Endothelial cell of umbilical vein (primary cell): ENCODE measurements around the gene MTMR6. TPM values are rescaled to one million over a fixed set of nuclear protein-coding genes. Genes with fewer than 3 reads are reported as not detected.

Experiments used
- BruUV-seq: library from RNA; stranded (reverse); fragments of 400-500 nt; replicated peaks from 2 replicates; lab custom pipeline; 2021; lab: Mats Ljungman, UMichigan
- CTCF ChIA-PET: fragments of 300-600, 350-600 bp; sonication (Branson Sonifier 250); formaldehyde crosslinking; loops from one replicate; lab custom pipeline; 2021; ENCODE audit warnings: antibody characterized with exemption, inconsistent platforms; lab: Charles Lee
- POLR2A ChIA-PET: fragments of 300-600, 350-600 bp; sonication (Branson Sonifier 250); formaldehyde crosslinking; loops from one replicate; lab custom pipeline; 2021; ENCODE audit warnings: antibody characterized with exemption, inconsistent platforms; lab: Charles Lee
- DNase-seq: peaks from one replicate; pipeline ENCODE4 v3.0.0-alpha.2; 2011; ENCODE audit warnings: low read depth, low spot score
- FAIRE-seq: peaks from 2 replicates; lab custom pipeline; 2011; peaks lifted over from hg19 to GRCh38; lab: Jason Lieb, UNC
- H2AFZ ChIP-seq: 2 replicates; pipeline ENCODE4 v1.6.0; 2012; ENCODE audit warnings: low read depth, low read length, control low read depth, inconsistent platforms
- H3K27ac ChIP-seq: 2 replicates; pipeline ENCODE4 v1.5.1; 2011; ENCODE audit warnings: low read depth, mild to moderate bottlenecking, control low read depth, low read length, moderate library complexity; ENCODE audit not compliant: insufficient read depth
- H3K27me3 ChIP-seq, 2 experiments: 2 replicates each; pipeline versions ENCODE4 v1.6.0 to v1.6.1; 2011; ENCODE audit warnings: low read length in 2 of 2, mixed read lengths in 1 of 2; ENCODE audit not compliant: control insufficient read depth in 2 of 2, insufficient read depth in 2 of 2
- H3K36me3 ChIP-seq, 2 experiments: 2 replicates in 1 of 2; 3 replicates in 1 of 2; pipeline ENCODE4 v1.5.1; 2011; ENCODE audit warnings: low read length in 2 of 2, mild to moderate bottlenecking in 1 of 2, moderate library complexity in 1 of 2; ENCODE audit not compliant: control insufficient read depth in 2 of 2, insufficient read depth in 2 of 2; ENCODE audit errors: extremely low read depth in 1 of 2
- H3K4me1 ChIP-seq: 3 replicates; pipeline ENCODE4 v1.5.1; 2011; ENCODE audit warnings: mild to moderate bottlenecking, low read length; ENCODE audit not compliant: control insufficient read depth, insufficient read depth; ENCODE audit errors: extremely low read depth
- H3K4me2 ChIP-seq: 2 replicates; pipeline ENCODE4 v1.6.1; 2011; ENCODE audit warnings: low read length, control low read depth, mixed read lengths; ENCODE audit not compliant: insufficient read depth
- H3K4me3 ChIP-seq, 3 experiments: fragments of 200-600 bp in 1 of 3; sonication (generic), shearing (Covaris generic) in 1 of 3; replicated peaks in 1 of 3; 2 replicates each; pipeline ENCODE4 v1.5.1; 2011 to 2016; ENCODE audit warnings: control low read depth in 3 of 3, low read length in 3 of 3, mild to moderate bottlenecking in 2 of 3, inconsistent platforms in 1 of 3, low read depth in 1 of 3, moderate library complexity in 1 of 3; ENCODE audit not compliant: insufficient read depth in 1 of 3
- H3K79me2 ChIP-seq: 2 replicates; pipeline ENCODE4 v1.6.0; 2012; ENCODE audit warnings: low read length, inconsistent platforms; ENCODE audit not compliant: control insufficient read depth, insufficient read depth
- H3K9ac ChIP-seq: replicated peaks from 2 replicates; pipeline ENCODE3; 2011; ENCODE audit warnings: low read length, control low read depth; ENCODE audit not compliant: insufficient read depth; ENCODE audit errors: extremely low read depth
- H3K9me1 ChIP-seq: replicated peaks from 3 replicates; pipeline ENCODE4 v1.6.0; 2011; ENCODE audit warnings: mild to moderate bottlenecking, low read length; ENCODE audit not compliant: control insufficient read depth, insufficient read depth; ENCODE audit errors: extremely low read depth
- H3K9me3 ChIP-seq: replicated peaks from 2 replicates; pipeline ENCODE4 v1.5.1; 2012; ENCODE audit warnings: low read length, inconsistent platforms; ENCODE audit not compliant: control insufficient read depth, insufficient read depth
- H4K20me1 ChIP-seq: replicated peaks from 2 replicates; pipeline ENCODE3; 2011; ENCODE audit warnings: mild to moderate bottlenecking, low read length; ENCODE audit not compliant: control insufficient read depth, insufficient read depth; ENCODE audit errors: extremely low read depth
- EZH2 ChIP-seq: IDR thresholded peaks from 2 replicates; pipeline ENCODE4 v1.6.1; 2012; ENCODE audit warnings: borderline replicate concordance, low read depth, mild to moderate bottlenecking, moderate library complexity, low read length, inconsistent platforms; ENCODE audit not compliant: severe bottlenecking
- FOS ChIP-seq: IDR thresholded peaks from 2 replicates; pipeline ENCODE4 v1.6.1; 2011; ENCODE audit warnings: mild to moderate bottlenecking, low read length, moderate library complexity, borderline replicate concordance; ENCODE audit not compliant: insufficient read depth
- GATA2 ChIP-seq: IDR thresholded peaks from 2 replicates; pipeline ENCODE4 v1.7.0; 2011; ENCODE audit warnings: low read depth, mild to moderate bottlenecking, moderate library complexity, mixed read lengths, low read length; ENCODE audit not compliant: insufficient read length, insufficient read depth
- JUN ChIP-seq: IDR thresholded peaks from 2 replicates; pipeline ENCODE4 v1.6.1; 2011; ENCODE audit warnings: borderline replicate concordance, low read depth; ENCODE audit not compliant: insufficient read length, insufficient read depth
- MYC ChIP-seq: IDR thresholded peaks from one replicate; pipeline ENCODE4 v1.6.1; 2011; ENCODE audit warnings: mild to moderate bottlenecking, low read depth, low read length
- POLR2A ChIP-seq: IDR thresholded peaks from 2 replicates; pipeline ENCODE4 v1.6.1; 2012; ENCODE audit warnings: low read depth, mild to moderate bottlenecking, control low read depth, low read length
- POLR2AphosphoS5 ChIP-seq: IDR thresholded peaks from 2 replicates; pipeline ENCODE4 v1.6.1; 2012; ENCODE audit warnings: low read depth, mild to moderate bottlenecking, control low read depth, low read length, moderate library complexity; ENCODE audit not compliant: insufficient read depth
- dilution Hi-C: fragments of 300-500 bp; cut with MboI; formaldehyde crosslinking; loops from one replicate; pipeline ENCODE4 v1.15.0; 2019; ENCODE audit warnings: low sequenced_read_pairs; ENCODE audit not compliant: extremely low pct_ligation_motif_present
- intact Hi-C: fragments of 100-400 bp; cut with micrococcal nuclease; formaldehyde crosslinking; loops from one replicate; pipeline ENCODE4 v1.10.0; 2022
- polyA plus RNA-seq, 4 experiments: library from polyadenylated mRNA; depleted of rRNA in 3 of 4; stranded (reverse) in 3 of 4; unstranded in 1 of 4; fragments of >200 nt; gene quantifications; 2 replicates each; pipeline versions ENCODE4 v1.2.1 to v1.2.3, GENCODE V29; 2011 to 2012; ENCODE audit warnings: missing spikeins in 1 of 4
- total RNA-seq: library from RNA; stranded (reverse); gene quantifications from 2 replicates; pipeline ENCODE4 v1.2.3, GENCODE V29; 2021
- TF ChIP-seq, protein P1 (sequence below): IDR thresholded peaks from 2 replicates; pipeline ENCODE4 v1.6.1; 2011; ENCODE audit not compliant: insufficient read depth, insufficient read length
- TF ChIP-seq, protein P2 (sequence below), 2 donors: IDR thresholded peaks; 1 replicate in 1 of 2; 2 replicates in 1 of 2; pipeline ENCODE4 v1.5.1; 2011; ENCODE audit warnings: low read length in 2 of 2, mild to moderate bottlenecking in 2 of 2, moderate library complexity in 2 of 2, control low read depth in 1 of 2, inconsistent platforms in 1 of 2, low read depth in 1 of 2; ENCODE audit not compliant: insufficient read depth in 1 of 2; ENCODE audit errors: extremely low read depth in 1 of 2

The MTMR6 gene
- total and polyA plus RNA-seq, 2 donors (not counting 3 experiments of a cell fraction or from before 2014, with no cell fraction given), result 10.2 to 20.9 TPM

DNA sequence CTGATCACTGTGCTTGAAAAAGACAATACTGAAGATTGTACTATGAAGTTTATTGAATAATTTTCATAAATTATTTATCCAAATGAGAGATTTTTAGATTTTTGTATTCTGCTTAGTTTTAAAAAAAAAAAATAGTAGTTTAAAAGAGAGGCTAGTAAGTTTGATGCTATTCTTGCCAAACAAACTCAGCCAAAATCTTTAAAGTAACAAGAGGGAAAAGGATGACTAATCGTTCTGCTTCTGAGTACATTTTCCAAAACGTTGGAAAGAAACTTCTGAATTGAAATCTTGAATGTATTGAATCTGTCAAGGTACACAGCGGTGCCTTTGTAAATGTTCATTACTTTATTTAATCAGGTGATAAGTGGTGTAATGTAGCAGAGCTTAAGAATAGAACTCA is 48.6 kb upstream of the MTMR6 start:
- no peaks in the 10 kb centered on the region for H3K9me3 ChIP-seq
- H3K9ac ChIP-seq, result no peak overlapping the region
- FAIRE-seq (no peak), DNase-seq (no peak)
- H3K36me3 ChIP-seq, result peaks cover 6 to 31% of the 10 kb centered on the region in 2 experiments
- H3K79me2 ChIP-seq, result peaks cover 17% of the 10 kb centered on the region
- no peak for TF ChIP-seq POLR2A
- no peak for TF ChIP-seq JUN
- no peak for TF ChIP-seq POLR2AphosphoS5
- TF ChIP-seq, protein P1, sequence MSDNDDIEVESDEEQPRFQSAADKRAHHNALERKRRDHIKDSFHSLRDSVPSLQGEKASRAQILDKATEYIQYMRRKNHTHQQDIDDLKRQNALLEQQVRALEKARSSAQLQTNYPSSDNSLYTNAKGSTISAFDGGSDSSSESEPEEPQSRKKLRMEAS, result no peak
- TF ChIP-seq MYC, result no peak
- no peak for TF ChIP-seq GATA2
- TF ChIP-seq FOS, result no peak
- TF ChIP-seq EZH2, result no peak
- TF ChIP-seq, protein P2, sequence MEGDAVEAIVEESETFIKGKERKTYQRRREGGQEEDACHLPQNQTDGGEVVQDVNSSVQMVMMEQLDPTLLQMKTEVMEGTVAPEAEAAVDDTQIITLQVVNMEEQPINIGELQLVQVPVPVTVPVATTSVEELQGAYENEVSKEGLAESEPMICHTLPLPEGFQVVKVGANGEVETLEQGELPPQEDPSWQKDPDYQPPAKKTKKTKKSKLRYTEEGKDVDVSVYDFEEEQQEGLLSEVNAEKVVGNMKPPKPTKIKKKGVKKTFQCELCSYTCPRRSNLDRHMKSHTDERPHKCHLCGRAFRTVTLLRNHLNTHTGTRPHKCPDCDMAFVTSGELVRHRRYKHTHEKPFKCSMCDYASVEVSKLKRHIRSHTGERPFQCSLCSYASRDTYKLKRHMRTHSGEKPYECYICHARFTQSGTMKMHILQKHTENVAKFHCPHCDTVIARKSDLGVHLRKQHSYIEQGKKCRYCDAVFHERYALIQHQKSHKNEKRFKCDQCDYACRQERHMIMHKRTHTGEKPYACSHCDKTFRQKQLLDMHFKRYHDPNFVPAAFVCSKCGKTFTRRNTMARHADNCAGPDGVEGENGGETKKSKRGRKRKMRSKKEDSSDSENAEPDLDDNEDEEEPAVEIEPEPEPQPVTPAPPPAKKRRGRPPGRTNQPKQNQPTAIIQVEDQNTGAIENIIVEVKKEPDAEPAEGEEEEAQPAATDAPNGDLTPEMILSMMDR (IDR thresholded peaks at IDR 0.05; ENCODE audit: extremely low read depth in 1 of 2, insufficient read depth in 1 of 2, low read depth in 1 of 2, low read length in 2 of 2), result no peak
- H2AFZ ChIP-seq, result no peak overlapping the region
- intact Hi-C loops (no loop called here), dilution Hi-C loops (no loop called here)
- H4K20me1 ChIP-seq, result peaks cover 3% of the 10 kb centered on the region
- ChIA-PET CTCF (no interaction called here), POLR2A (no interaction called here)
- H3K27me3 ChIP-seq, result no peaks in the 10 kb centered on the region
- H3K27ac ChIP-seq, result no peak overlapping the region
- H3K4me2 ChIP-seq, result no peak overlapping the region
- H3K4me3 ChIP-seq, result no peak overlapping the region
- no TSS peak for BruUV-seq
- H3K4me1 ChIP-seq, result no peaks in the 10 kb centered on the region
- H3K9me1 ChIP-seq, result no peaks in the 10 kb centered on the region
